MCF 10A (cell line): ENCODE results near the gene CRK. TPM values are rescaled to one million over a fixed set of nuclear protein-coding genes. Genes with fewer than 3 reads are reported as not detected.
"Not testable (repeated sequence)": the region's sequence is repeated elsewhere in the genome, so short reads cannot be mapped to it uniquely, and the experiment has no call there.

Experiments
- BruUV-seq: library from RNA; stranded (reverse); fragments of 400-500 nt; replicated peaks from 2 replicates; lab custom pipeline; 2021; lab: Mats Ljungman, UMichigan
- CTCF ChIA-PET: fragments of 300-600 bp; sonication (Branson Sonifier 250); formaldehyde crosslinking; extraction: SDS; loops from one replicate; lab custom pipeline; 2021; ENCODE audit warnings: antibody characterized with exemption, inconsistent platforms; lab: Yijun Ruan, JAX
- POLR2A ChIA-PET: fragments of 300-600, 350-650 bp; sonication (Branson Sonifier 250); formaldehyde crosslinking; extraction: SDS; loops from one replicate; lab custom pipeline; 2020; ENCODE audit warnings: antibody characterized with exemption, inconsistent platforms; lab: Yijun Ruan, JAX
- DNase-seq: peaks from one replicate; pipeline ENCODE4 v3.0.0-alpha.2; 2018; ENCODE audit not compliant: unreplicated experiment
- H3K27ac Mint-ChIP-seq: one replicate; pipeline ENCODE4 v1.8.0; 2022; ENCODE audit warnings: mild to moderate bottlenecking, low read depth, mixed read lengths; ENCODE audit not compliant: unreplicated experiment
- H3K27me3 Mint-ChIP-seq: one replicate; pipeline ENCODE4 v1.8.0; 2022; ENCODE audit warnings: mixed read lengths; ENCODE audit not compliant: insufficient read depth, unreplicated experiment
- H3K36me3 Mint-ChIP-seq: one replicate; pipeline ENCODE4 v1.8.0; 2022; ENCODE audit warnings: mild to moderate bottlenecking, moderate library complexity, mixed read lengths; ENCODE audit not compliant: insufficient read depth, unreplicated experiment
- H3K4me1 Mint-ChIP-seq: one replicate; pipeline ENCODE4 v1.8.0; 2022; ENCODE audit warnings: mixed read lengths; ENCODE audit not compliant: insufficient read depth, unreplicated experiment
- H3K4me3 Mint-ChIP-seq: one replicate; pipeline ENCODE4 v1.8.0; 2022; ENCODE audit warnings: mild to moderate bottlenecking, moderate library complexity, mixed read lengths; ENCODE audit not compliant: unreplicated experiment
- H3K9me3 Mint-ChIP-seq: one replicate; pipeline ENCODE4 v1.8.0; 2022; ENCODE audit warnings: mixed read lengths; ENCODE audit not compliant: unreplicated experiment
- CTCF ChIP-seq: fragments of 200-600 bp; IDR thresholded peaks from one replicate; pipeline ENCODE4 v1.8.0; 2022; ENCODE audit warnings: antibody characterized with exemption, mild to moderate bottlenecking; ENCODE audit not compliant: unreplicated experiment
- intact Hi-C: fragments of 100-400 bp; cut with micrococcal nuclease; formaldehyde crosslinking; loops from 2 replicates; pipeline ENCODE4 v1.14.1; 2022
- total RNA-seq: library from RNA; stranded (reverse); gene quantifications from 2 replicates; pipeline ENCODE4 v1.2.3, GENCODE V29; 2022

Gene CRK
- total RNA-seq, 1 experiment from 2014 or later: 70.6 TPM

GRCh38 chr17:1420163-1420562 is 35.9 kb downstream of the CRK start:
- ChIA-PET POLR2A (no interaction called here), CTCF (interaction anchor here (0.6 kb wide), 1 partner anchor 1530 kb away, joined by 3 read pairs; no protein-coding TSS in a partner anchor)
- Mint-ChIP-seq H3K27ac (no peak overlapping the region), H3K36me3 (peaks cover 78% of the 10 kb centered on the region), H3K4me3 (no peak overlapping the region), H3K27me3 (no peaks in the 10 kb centered on the region), H3K9me3 (no peaks in the 10 kb centered on the region), H3K4me1 (peaks cover 23% of the 10 kb centered on the region)
- BruUV-seq: no TSS peak
- TF ChIP-seq CTCF: no peak
- no peak for DNase-seq
- intact Hi-C loops: no loop called here

DNA sequence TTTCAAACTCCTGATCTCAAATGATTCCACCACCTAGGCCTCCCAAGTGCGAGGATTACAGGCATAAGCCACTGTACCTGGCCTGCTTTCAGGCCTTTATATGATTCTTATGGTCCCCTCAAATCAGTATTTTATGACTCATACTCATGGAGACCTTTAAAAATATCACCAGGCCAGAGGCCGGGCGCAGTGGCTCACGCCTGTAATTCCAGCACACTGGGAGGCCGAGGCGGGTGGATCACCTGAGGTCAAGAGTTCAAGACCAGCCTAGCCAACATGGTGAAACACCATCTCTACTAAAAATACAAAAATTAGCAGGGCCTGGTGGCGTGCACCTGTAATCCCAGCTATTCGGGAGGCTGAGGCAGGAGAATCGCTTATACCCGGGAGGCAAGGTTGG is 37.6 kb downstream of the CRK start:
- BruUV-seq, H3K27ac Mint-ChIP-seq, H3K4me3 Mint-ChIP-seq, H3K27me3 Mint-ChIP-seq, DNase-seq, intact Hi-C loops, H3K9me3 Mint-ChIP-seq: not testable (repeated sequence)
- POLR2A ChIA-PET: interaction anchor here (0.8 to 1.3 kb wide), 2 partner anchors 21 to 685 kb away, joined by 3 read pairs; no protein-coding TSS in a partner anchor
- CTCF ChIA-PET: interaction anchor here (0.6 to 1.2 kb wide), 2 partner anchors 28 to 56 kb away, joined by 3 to 4 read pairs; no protein-coding TSS in a partner anchor
- Mint-ChIP-seq H3K4me1 (peaks cover 21% of the 10 kb centered on the region), H3K36me3 (peaks cover 63% of the 10 kb centered on the region)

DNA sequence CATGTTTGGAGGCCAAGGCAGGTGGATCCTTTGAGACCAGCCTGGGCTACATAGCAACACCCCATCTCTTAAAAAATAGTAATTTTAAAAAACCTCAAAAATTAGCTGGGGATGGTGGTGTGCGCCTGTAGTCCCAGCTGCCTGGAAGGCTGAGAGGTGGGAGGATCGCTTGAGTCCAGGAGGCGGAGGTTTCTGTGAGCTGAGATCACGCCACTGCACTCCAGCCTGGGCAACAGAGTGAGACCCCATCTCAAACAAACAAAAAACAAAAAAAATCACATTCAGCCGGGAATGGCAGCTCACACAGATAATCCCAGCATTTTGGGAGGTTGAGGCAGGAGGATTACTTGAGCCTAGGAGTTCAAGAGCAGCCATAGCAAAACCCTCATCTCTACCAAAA is 39.6 kb downstream of the CRK start:
- peaks cover 44% of the 10 kb centered on the region for H3K36me3 Mint-ChIP-seq
- H3K27ac Mint-ChIP-seq: no peak overlapping the region
- peaks cover 6% of the 10 kb centered on the region for H3K9me3 Mint-ChIP-seq
- no peak for TF ChIP-seq CTCF
- no peak for DNase-seq
- H3K27me3 Mint-ChIP-seq: no peaks in the 10 kb centered on the region
- H3K4me3 Mint-ChIP-seq: no peak overlapping the region
- no TSS peak for BruUV-seq
- CTCF ChIA-PET: no interaction called here
- intact Hi-C loops: no loop called here
- peaks cover 9% of the 10 kb centered on the region for H3K4me1 Mint-ChIP-seq
- POLR2A ChIA-PET: interaction anchor here (1.2 kb wide), 1 partner anchor 17 kb away, joined by 4 read pairs; the partner anchor contains the start of gene YWHAE

GRCh38 chr17:1414634-1415033 is 41.4 kb downstream of the CRK start:
- no peaks in the 10 kb centered on the region for H3K27me3 Mint-ChIP-seq
- BruUV-seq: no TSS peak
- CTCF ChIA-PET: interaction anchor here (1.0 to 1.2 kb wide), 2 partner anchors 15 to 49 kb away, joined by 3 to 4 read pairs; partner anchors contain the start of gene YWHAE
- peaks cover 37% of the 10 kb centered on the region for H3K36me3 Mint-ChIP-seq
- peaks cover 6% of the 10 kb centered on the region for H3K9me3 Mint-ChIP-seq
- H3K4me3 Mint-ChIP-seq: no peak overlapping the region
- H3K27ac Mint-ChIP-seq: no peak overlapping the region
- DNase-seq: no peak
- intact Hi-C loops: no loop called here
- peaks cover 9% of the 10 kb centered on the region for H3K4me1 Mint-ChIP-seq
- POLR2A ChIA-PET: interaction anchor here (2.3 to 3.5 kb wide), 2 partner anchors 9 to 15 kb away, joined by 12 to 13 read pairs; partner anchors contain the start of gene YWHAE
- no peak for TF ChIP-seq CTCF
